Stomach (tissue), 4 donors: ENCODE results near the gene MTHFD2L.

Experiments
- EP300 ChIP-seq: sonication (generic); formaldehyde crosslinking; IDR thresholded peaks from one replicate; pipeline ENCODE4 v1.6.1; 2017; ENCODE audit warnings: antibody characterized with exemption
- POLR2A ChIP-seq, 4 donors: fragments of 450-650 bp; IDR thresholded peaks; one replicate each; pipeline ENCODE4 v1.6.1; 2016; ENCODE audit warnings: antibody characterized with exemption in 4 of 4, control low read depth in 2 of 4, mild to moderate bottlenecking in 1 of 4, moderate library complexity in 1 of 4
- POLR2AphosphoS5 ChIP-seq, 3 donors: sonication (generic); formaldehyde crosslinking; IDR thresholded peaks; one replicate each; pipeline ENCODE4 v1.6.1; 2016; ENCODE audit warnings: antibody characterized with exemption in 3 of 3
- TF ChIP-seq, protein P1 (sequence below), 7 experiments: fragments of 450-650 bp in 4 of 7; fragments of 200-600 bp in 3 of 7; sonication (generic) in 3 of 7; IDR thresholded peaks; one replicate each; pipeline ENCODE4 v1.5.1; 2016 to 2019; ENCODE audit warnings: antibody characterized with exemption in 7 of 7, control low read depth in 2 of 7, mild to moderate bottlenecking in 1 of 7

DNA sequence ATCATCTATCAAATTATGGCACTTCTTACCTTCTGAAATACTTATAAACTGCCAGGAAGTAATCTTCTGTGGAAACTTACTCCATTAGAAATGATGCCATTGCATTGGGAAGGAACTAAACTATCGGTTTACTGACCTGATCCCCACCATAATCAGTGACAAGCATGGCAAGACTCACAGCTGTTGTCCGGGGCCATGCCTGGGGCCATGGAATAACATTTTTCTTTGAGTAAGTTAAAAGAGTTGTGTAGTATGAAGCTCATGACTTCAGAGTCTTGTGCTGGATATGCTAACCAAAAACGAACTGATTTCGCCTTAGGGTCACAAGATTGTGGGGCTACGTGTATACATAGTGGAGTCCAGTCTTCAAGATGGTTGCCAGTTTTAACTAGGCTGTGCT is 15.4 kb downstream of the MTHFD2L start:
- TF ChIP-seq POLR2A (IDR thresholded peaks at IDR 0.05) (no peak), POLR2AphosphoS5 (IDR thresholded peaks at IDR 0.05) (no peak), EP300 (no peak)
- TF ChIP-seq, protein P1, sequence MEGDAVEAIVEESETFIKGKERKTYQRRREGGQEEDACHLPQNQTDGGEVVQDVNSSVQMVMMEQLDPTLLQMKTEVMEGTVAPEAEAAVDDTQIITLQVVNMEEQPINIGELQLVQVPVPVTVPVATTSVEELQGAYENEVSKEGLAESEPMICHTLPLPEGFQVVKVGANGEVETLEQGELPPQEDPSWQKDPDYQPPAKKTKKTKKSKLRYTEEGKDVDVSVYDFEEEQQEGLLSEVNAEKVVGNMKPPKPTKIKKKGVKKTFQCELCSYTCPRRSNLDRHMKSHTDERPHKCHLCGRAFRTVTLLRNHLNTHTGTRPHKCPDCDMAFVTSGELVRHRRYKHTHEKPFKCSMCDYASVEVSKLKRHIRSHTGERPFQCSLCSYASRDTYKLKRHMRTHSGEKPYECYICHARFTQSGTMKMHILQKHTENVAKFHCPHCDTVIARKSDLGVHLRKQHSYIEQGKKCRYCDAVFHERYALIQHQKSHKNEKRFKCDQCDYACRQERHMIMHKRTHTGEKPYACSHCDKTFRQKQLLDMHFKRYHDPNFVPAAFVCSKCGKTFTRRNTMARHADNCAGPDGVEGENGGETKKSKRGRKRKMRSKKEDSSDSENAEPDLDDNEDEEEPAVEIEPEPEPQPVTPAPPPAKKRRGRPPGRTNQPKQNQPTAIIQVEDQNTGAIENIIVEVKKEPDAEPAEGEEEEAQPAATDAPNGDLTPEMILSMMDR (IDR thresholded peaks at IDR 0.05): no peak
